Liver (tissue), 9 donors: Measurements from ENCODE around the gene IPMK. TPM values are rescaled to one million over a fixed set of nuclear protein-coding genes. Genes with fewer than 3 reads are reported as not detected.
"Not testable (repeated sequence)": the region's sequence is repeated elsewhere in the genome, so short reads cannot be mapped to it uniquely, and the experiment has no call there.

ENCODE experiments used
- DNase-seq: peaks from one replicate; pipeline ENCODE4 v3.0.0-alpha.2; 2017; ENCODE audit warnings: low spot score
- H3K27ac ChIP-seq, 2 donors: one replicate each; pipeline ENCODE4 v1.7.0; 2013; ENCODE audit warnings: inconsistent platforms in 2 of 2, low read length in 2 of 2, control low read depth in 1 of 2, low read depth in 1 of 2, mild to moderate bottlenecking in 1 of 2
- H3K27me3 ChIP-seq, 4 donors: one replicate each; pipeline versions ENCODE4 v1.6.1 to v1.7.0; 2013; ENCODE audit warnings: low read length in 3 of 4, inconsistent platforms in 1 of 4, mild to moderate bottlenecking in 1 of 4, moderate library complexity in 1 of 4; ENCODE audit not compliant: control insufficient read depth in 4 of 4, insufficient read depth in 4 of 4
- H3K36me3 ChIP-seq, 4 donors: one replicate each; pipeline versions ENCODE4 v1.6.1 to v1.7.0; 2013; ENCODE audit warnings: low read length in 3 of 4, mild to moderate bottlenecking in 3 of 4, low read depth in 1 of 4, moderate library complexity in 1 of 4; ENCODE audit not compliant: control insufficient read depth in 4 of 4, insufficient read depth in 3 of 4
- H3K4me1 ChIP-seq, 4 donors: one replicate each; pipeline versions ENCODE4 v1.6.1 to v1.7.0; 2013; ENCODE audit warnings: low read length in 3 of 4, mild to moderate bottlenecking in 3 of 4, moderate library complexity in 1 of 4; ENCODE audit not compliant: control insufficient read depth in 4 of 4, insufficient read depth in 4 of 4
- H3K4me3 ChIP-seq, 3 donors: one replicate each; pipeline versions ENCODE4 v1.6.1 to v1.7.0; 2013; ENCODE audit warnings: low read length in 3 of 3, control low read depth in 1 of 3, low read depth in 1 of 3, mild to moderate bottlenecking in 1 of 3
- H3K9ac ChIP-seq, 2 donors: one replicate each; pipeline ENCODE4 v1.7.0; 2013; ENCODE audit warnings: low read length in 2 of 2, mild to moderate bottlenecking in 2 of 2, moderate library complexity in 2 of 2, control low read depth in 1 of 2, low read depth in 1 of 2
- H3K9me3 ChIP-seq, 4 donors: one replicate each; pipeline versions ENCODE4 v1.6.1 to v1.7.0; 2013; ENCODE audit warnings: low read length in 3 of 4; ENCODE audit not compliant: control insufficient read depth in 4 of 4
- ATF3 ChIP-seq: IDR thresholded peaks from 2 replicates; pipeline ENCODE4 v1.6.1; 2016; ENCODE audit warnings: antibody characterized with exemption
- CTCF ChIP-seq: fragments of 150-350 bp; IDR thresholded peaks from 2 replicates; pipeline ENCODE4 v1.5.1; 2017; ENCODE audit warnings: improper control_type of control experiment, low read depth, low read length; ENCODE audit not compliant: missing input control
- FOXA1 ChIP-seq: IDR thresholded peaks from 2 replicates; pipeline ENCODE4 v1.6.1; 2016; ENCODE audit warnings: antibody characterized with exemption
- FOXA2 ChIP-seq: IDR thresholded peaks from 2 replicates; pipeline ENCODE4 v1.6.1; 2016; ENCODE audit warnings: antibody characterized with exemption
- GABPA ChIP-seq, 2 donors: IDR thresholded peaks in 1 of 2; conservative IDR thresholded peaks in 1 of 2; 2 replicates each; pipeline ENCODE4 v1.6.1; 2016; ENCODE audit warnings: antibody characterized with exemption in 2 of 2, mild to moderate bottlenecking in 1 of 2, moderate library complexity in 1 of 2
- HNF4A ChIP-seq, 2 donors: conservative IDR thresholded peaks; 2 replicates each; pipeline ENCODE4 v1.6.1; 2016; ENCODE audit warnings: antibody characterized with exemption in 2 of 2, mild to moderate bottlenecking in 2 of 2
- JUND ChIP-seq, 2 donors: IDR thresholded peaks; 2 replicates each; pipeline ENCODE4 v1.6.1; 2016; ENCODE audit warnings: antibody characterized with exemption in 2 of 2
- RAD21 ChIP-seq, 2 donors: IDR thresholded peaks; 2 replicates each; pipeline ENCODE4 v1.6.1; 2016; ENCODE audit warnings: antibody characterized with exemption in 2 of 2, mild to moderate bottlenecking in 2 of 2
- SP1 ChIP-seq: IDR thresholded peaks from 2 replicates; pipeline ENCODE4 v1.6.1; 2018; ENCODE audit warnings: antibody characterized with exemption, mild to moderate bottlenecking
- TAF1 ChIP-seq: conservative IDR thresholded peaks from 2 replicates; pipeline ENCODE4 v1.6.1; 2016; ENCODE audit warnings: antibody characterized with exemption, mild to moderate bottlenecking
- ZBTB33 ChIP-seq: IDR thresholded peaks from 2 replicates; pipeline ENCODE4 v1.6.1; 2016; ENCODE audit warnings: antibody characterized with exemption
- WGBS: extraction: QIAGEN DNeasy Blood & Tissue Kit; methylation state at CpG from one replicate; pipeline ENCODE4 v1.1.7; 2013; 5-methylcytosine and 5-hydroxymethylcytosine counted together
- polyA plus RNA-seq, 2 donors: library from polyadenylated mRNA; stranded (reverse) in 1 of 2; unstranded in 1 of 2; fragments of 200-250 nt in 1 of 2; fragments of >200 nt in 1 of 2; fragmentation: Nextera tagmentation in 1 of 2; extraction: Ambion mirVana in 1 of 2; gene quantifications; one replicate each; pipeline versions ENCODE4 v1.2.1 to v1.2.3, GENCODE V29; 2013 to 2015
- total RNA-seq, 2 donors: library from RNA; depleted of rRNA; stranded (reverse); fragments of >200 nt; gene quantifications; one replicate each; pipeline ENCODE4 v1.2.3, GENCODE V29; 2014
- donor health status: healthy.
- donor health status: healthy.
- donor health status: healthy.
- donor health status: healthy.
- donor health status: healthy.

The IPMK gene
- total and polyA plus RNA-seq, 4 donors = 1.4 to 5.2 (median 3.3) TPM

GRCh38 chr10:58243801-58244200 lies 23.9 kb downstream of the IPMK start:
- H3K36me3 ChIP-seq, H3K27me3 ChIP-seq, H3K4me3 ChIP-seq, H3K9ac ChIP-seq, H3K4me1 ChIP-seq, DNase-seq, H3K27ac ChIP-seq, H3K9me3 ChIP-seq: not testable (repeated sequence)
- 93% methylated on average over 31 of the region's 31 CpGs for whole genome bisulfite sequencing

- TF ChIP-seq HNF4A (conservative IDR thresholded peaks at IDR 0.05) (no peak), GABPA (IDR thresholded peaks at IDR 0.05 in 1 of 2, conservative IDR thresholded peaks at IDR 0.05 in 1 of 2) (no peak), FOXA2 (no peak), SP1 (no peak)
- Histone ChIP-seq H3K4me1 (peaks cover 0 to 2% (median 0%) of the 10 kb centered on the region in 4 donors), H3K36me3 (no peaks in the 10 kb centered on the region), H3K9ac (no peak overlapping the region), H3K9me3 (no peaks in the 10 kb centered on the region), H3K27me3 (no peaks in the 10 kb centered on the region), H3K4me3 (no peak overlapping the region), H3K27ac (no peak overlapping the region)
- WGBS = 98% methylated on average over 18 of the region's 18 CpGs
- DNase-seq = no peak
Observed at GRCh38 chr10:58243269-58243668, 24.4 kb downstream of the IPMK start.

GRCh38 chr10:58241346-58241745 lies 26.3 kb downstream of the IPMK start:
- TF ChIP-seq SP1 (no peak), FOXA1 (no peak), TAF1 (no peak), JUND (IDR thresholded peaks at IDR 0.05) (no peak), ZBTB33 (no peak), ATF3 (no peak), RAD21 (IDR thresholded peaks at IDR 0.05) (no peak), CTCF (no peak)
- no peak for DNase-seq
- no peaks in the 10 kb centered on the region for H3K27me3 ChIP-seq
- WGBS = 79% methylated on average over 3 of the region's 3 CpGs
- H3K9ac ChIP-seq = no peak overlapping the region
- H3K9me3 ChIP-seq = no peaks in the 10 kb centered on the region
- H3K36me3 ChIP-seq = peaks cover 0 to 3% (median 2%) of the 10 kb centered on the region in 4 donors
- no peak overlapping the region for H3K27ac ChIP-seq
- H3K4me1 ChIP-seq = peaks cover 0 to 2% (median 0%) of the 10 kb centered on the region in 4 donors
- H3K4me3 ChIP-seq = no peak overlapping the region
